Neural progenitor cell (in vitro differentiated cells): Measurements from ENCODE around the gene MUC6.

Experiments used
- CTCF ChIP-seq: fragments of 200-600 bp; sonication (generic); IDR thresholded peaks from 2 replicates; pipeline ENCODE4 v1.5.1; 2017; ENCODE audit warnings: antibody characterized with exemption, mild to moderate bottlenecking
- EZH2 ChIP-seq: fragments of 200-600 bp; sonication (generic); IDR thresholded peaks from 2 replicates; pipeline ENCODE4 v1.6.1; 2017; ENCODE audit warnings: antibody characterized with exemption, mild to moderate bottlenecking, moderate library complexity
- EZH2phosphoT487 ChIP-seq: fragments of 200-600 bp; sonication (generic); IDR thresholded peaks from 2 replicates; pipeline ENCODE4 v1.6.1; 2017; ENCODE audit warnings: antibody characterized with exemption

DNA sequence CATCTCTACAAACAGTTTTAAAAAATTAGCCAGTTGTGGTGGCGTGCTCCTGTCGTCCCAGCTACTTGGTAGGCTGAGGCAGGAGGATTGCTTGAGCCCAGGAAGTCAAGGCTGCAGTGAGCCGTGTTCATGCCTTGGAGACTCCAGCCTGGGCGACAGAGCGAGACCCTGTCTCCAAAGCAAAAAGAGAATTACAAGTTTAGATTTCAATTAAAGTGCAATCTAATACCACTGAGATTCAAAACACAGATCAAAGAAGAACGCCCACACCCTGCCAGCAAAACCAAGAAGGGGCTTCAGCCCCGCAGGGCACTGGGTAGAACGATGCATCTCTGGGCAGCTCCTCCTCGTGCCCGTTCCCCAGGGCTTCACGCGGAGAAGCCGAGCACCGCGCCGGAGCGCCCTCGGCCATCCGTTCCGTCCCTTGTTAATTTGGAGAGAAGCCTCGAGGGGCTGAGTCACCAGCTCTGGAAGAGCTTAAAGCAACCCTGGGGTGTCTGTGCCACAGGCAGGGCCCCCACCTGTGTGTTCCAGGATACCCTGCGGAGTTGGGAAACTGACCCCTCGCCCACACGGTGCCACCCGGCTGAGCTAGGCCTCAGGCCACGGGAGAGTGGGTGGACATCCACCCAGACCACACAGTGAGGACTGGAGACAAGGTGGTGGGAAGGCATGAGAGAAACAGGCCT is 63.9 kb downstream of the MUC6 start:
- TF ChIP-seq EZH2 = no peak
- no peak for TF ChIP-seq CTCF
- no peak for TF ChIP-seq EZH2phosphoT487
